Measurements from ENCODE around the gene ALDH6A1.
A peak's percentile ranks its signal among the peaks of the same experiment; 100 is the strongest.

The ALDH6A1 gene

DNA sequence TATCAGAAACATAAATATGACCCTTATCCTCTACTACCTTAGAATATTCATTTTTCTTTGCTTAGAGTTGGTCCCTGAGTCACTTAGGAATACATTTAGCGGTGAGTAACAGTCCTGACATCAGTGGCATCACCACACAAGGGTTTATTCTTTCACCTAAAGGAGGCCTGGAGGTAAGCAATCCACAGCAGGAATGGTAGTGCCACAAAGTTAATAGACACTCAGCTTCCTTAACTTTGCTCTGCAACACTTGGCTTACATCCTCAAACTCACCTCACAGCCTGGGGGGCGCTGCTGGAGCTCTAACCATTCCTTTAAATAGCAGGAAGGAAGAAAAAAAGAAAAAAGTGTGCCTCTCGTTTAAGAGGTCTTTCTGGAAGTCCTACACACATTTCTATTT, 36.0 kb downstream of the ALDH6A1 start:
- no peak for DNase-seq

DNA sequence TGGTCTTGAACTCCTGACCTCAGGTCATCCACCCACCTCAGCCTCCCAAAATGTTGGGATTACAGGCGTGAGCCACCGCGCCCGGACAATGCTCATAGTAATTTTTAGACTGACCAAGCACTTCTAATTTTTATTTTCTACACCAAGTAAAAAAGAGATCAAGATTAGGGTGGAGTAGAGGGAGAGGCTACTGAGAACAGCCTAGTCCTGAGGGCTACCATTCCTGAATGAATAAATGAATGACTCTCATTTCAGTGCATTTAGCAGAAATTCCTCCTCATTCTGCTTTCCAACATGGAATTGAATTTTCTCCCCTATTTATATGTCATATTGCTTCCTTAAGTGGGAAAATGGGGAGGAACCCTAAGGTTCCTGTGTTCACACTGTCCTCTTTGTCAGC, 38.7 kb downstream of the ALDH6A1 start:
- DNase-seq = no peak

DNA sequence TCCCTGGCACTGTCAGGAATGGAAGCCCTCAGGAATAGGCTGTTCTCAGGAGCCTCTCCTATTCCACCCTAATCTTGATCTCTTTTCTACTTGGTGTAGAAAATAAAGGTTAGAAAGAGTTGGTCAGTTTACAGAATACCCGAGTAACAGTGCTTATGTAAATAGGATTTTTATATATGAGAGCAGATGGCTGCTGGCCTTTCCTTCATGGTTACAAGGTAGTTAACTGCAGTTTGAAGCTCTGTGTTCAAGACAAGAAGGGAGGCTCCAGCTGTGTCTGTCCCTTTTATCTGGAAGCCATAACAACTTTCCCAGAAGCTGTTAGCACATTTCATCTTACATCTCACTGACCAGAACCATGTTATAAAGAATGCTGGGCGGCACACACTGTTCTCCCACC, 42.0 kb downstream of the ALDH6A1 start:
- DNase-seq = no peak

DNA sequence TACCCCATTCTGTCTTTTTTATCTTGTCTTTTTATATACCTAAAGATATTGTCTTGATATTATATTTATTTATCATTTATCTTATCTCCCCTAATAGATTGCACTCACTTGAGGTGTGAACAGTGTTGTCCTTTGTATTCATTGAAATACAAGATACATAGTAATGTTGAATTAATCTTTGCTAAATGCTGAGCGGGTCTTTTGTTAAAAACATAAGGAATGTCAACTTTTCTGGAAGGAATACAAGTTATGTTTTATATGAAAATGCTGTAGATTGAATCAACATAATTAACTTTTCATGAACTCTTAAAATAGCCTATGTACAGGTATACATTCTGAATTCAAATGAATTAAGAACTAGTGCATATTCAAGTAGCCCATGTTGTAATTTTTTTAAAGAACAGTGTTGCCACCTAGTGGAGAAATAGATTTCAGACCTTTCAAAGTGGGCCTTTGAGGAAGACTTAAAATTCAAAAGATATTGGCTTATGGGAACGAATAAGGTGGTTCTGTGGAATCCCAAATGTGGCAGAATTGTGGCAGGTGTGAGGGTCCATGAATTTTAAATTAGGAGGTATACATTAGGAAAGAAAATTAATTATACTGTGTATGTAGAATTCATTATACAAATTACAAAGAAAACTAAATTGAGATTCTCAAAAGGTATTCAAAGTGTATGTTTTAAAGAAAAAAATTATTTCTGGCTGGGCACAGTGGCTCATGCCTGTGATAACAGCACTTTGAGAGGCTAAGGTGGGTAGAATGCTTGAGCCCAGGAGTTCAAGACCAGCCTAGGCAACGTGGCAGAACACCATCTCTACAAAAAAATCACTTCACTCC, 46.0 kb downstream of the ALDH6A1 start:
- DNase-seq = peak; percentile 59 to 66

DNA sequence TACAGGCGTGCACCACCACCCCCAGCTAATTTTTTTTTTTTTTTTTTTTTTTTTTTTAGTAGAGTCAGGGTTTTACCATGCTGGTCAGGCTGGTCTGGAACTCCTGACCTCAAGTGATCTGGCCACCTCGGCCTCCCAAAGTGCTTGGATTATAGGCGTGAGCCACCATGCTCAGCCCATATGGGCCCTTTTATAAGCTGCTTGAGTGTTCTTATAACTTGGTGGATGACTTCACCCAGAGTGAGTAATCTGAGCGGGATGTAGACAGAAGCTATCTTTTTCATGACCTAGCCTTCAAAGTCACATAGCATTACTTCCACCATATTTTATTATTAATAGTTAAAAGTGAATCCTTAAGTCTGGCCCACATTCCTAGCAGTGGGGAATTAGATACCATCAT, 48.7 kb downstream of the ALDH6A1 start:
- DNase-seq = no peak

DNA sequence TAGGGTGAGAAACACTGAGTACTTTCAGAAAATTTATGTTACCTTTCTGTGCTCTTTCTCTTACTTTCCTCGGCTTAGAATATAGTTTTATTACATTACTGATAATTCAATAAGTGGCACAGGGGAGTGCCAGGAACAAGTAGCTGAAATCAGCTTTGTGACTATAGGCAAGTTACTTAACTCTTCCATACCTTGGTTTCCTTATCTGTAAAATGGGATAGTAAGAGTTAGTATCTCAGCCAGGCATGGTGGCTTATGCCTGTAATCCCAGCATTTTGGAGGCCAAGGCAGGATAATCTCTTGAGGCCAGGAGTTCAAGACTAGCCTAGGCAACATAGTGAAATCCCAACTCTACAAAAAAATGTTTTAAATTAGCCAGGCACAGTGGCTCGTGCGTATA, 49.7 kb downstream of the ALDH6A1 start:
- DNase-seq = no peak

DNA sequence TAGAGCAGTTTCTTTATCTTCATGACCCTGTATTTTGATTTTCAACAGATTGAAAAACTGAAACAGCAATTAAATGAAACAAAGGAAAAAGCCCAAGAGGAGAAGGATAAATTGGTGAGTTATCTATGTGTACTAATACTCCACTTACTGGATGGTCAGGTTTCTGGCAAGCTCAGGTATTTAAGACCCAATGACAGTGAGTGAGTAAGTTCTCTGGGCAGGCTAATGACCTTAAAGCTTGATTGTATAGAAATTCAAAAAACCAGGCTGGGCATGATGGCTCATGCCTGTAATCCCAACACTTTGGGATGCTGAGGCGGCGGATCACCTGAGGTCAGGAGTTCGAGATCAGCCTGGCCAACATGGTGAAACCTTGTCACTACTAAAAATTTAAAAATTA, 55.1 kb downstream of the ALDH6A1 start:
- no peak for DNase-seq

DNA sequence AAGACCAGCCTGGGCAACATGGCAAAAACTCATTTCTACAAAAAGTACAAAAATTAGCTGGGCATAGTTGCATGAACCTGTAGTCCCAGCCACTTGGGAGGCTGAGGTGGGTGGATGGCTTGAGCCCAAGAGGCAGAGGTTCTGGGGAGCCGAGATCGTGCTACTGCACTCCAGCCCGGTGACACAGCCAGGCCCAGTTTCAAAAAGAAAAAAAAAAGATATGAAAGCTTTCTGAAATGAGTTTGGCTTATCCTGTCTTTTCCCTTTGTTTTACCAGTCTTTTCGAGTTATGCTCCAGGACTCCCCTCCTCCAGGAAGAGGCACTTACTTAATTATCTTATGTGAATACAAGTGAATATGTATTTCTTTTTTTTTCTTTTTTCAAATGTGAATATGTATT, 61.9 kb downstream of the ALDH6A1 start:
- no peak for DNase-seq

DNA sequence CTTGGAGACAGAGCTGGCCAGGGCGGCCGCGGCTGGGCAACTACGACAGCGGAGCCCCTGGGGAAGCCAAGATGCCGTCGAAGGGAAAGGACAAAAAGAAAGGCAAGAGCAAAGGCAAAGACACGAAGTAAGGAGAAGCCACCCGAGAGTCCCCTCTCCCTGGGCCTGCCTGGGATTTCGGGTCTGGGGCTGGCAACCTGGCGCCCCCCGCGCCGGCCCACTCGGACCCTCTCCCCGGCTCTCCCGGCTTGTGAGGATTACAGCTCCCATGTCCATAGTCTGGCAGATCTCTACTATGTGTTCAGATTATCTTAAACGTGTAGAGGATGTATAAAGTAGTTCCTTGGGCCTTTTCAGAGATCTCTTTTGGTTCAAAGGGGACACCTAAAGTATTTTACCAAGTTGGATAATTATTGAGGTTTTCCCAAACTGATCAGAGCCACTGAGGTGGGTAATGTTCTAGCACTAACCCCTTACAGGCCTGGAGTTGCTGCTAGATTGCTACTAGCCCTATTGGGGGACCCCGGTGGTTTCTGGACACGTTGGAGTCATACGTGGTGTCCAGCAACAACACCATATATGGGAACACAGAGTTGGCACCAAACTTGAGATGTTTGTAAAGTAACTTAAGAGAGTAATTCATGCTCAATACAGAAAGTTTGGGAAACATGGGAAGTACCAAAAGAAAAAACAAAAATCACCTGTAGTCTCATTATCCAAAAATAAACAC, 64.7 kb downstream of the ALDH6A1 start:
- DNase-seq = no peak

DNA sequence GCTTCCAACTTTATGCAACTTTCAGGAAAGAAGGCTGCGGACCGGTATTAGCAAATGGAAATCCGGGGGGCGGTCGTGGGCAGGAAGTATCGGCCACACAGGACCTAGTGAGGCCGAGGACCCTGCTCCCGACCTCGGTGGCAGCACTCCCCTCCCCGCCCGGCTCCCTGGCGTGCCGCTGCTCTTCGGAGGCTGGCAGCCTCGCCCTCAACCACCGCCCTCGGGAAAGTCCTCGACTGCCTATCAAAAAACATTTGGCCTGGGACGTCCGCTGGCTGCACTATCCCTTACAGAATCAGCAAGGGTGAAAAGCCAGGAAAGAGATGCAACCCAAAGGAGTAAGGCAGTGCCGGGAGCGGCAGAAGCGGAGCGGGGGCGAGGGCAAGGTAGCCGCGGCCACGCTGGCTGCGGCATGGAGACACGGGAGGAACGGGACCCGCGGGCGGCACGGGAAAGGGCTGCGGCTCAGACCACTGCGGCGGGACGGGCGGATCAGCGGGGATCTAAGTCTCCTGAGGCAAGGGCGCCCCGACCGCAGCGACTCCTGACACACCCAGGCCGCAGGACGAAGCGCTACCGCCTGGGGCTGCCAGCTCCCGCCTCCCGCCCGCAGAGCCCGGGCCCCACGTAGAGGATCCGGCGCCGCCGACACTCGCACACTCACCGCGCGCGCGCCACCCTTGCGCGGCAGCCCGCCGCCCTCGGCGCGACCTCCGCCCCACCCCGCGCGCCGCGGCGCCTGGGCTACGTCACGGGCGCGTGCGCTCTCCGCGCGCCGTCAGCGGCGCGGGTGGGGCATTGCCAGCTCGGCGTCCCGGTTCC, 65.5 kb downstream of the ALDH6A1 start, which contains the start of the genes BBOF1 and ENTPD5:
Gene BBOF1, plus strand, starts transcription at position 764 of the 822 bp plus-strand sequence. CDS start 130 bp downstream, outside the sequence.
Gene ENTPD5, minus strand, starts transcription at position 703 of the 822 bp plus-strand sequence. CDS start 31,186 bp downstream, outside the sequence.
- DNase-seq = peak; percentile 82 to 90

DNA sequence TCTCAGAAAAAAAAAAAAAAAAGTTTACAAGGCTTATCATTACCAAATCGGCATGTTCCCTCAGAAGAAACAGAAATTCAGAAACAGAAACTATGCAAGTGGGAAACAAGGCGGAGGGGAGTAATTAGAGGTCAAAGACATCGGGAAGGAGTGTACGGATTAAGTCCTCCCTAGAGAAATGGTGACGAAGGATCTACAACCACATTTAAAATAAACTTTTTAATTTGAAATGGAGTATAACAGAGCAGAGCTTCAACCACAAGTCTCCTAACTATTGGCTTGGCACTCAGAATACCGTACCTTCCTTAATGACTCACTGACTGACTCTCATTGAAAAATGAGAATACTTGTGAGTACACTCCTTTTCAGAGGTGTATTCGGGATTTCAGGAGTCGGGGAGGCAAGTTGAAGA, 66.1 kb downstream of the ALDH6A1 start:
- DNase-seq = no peak

DNA sequence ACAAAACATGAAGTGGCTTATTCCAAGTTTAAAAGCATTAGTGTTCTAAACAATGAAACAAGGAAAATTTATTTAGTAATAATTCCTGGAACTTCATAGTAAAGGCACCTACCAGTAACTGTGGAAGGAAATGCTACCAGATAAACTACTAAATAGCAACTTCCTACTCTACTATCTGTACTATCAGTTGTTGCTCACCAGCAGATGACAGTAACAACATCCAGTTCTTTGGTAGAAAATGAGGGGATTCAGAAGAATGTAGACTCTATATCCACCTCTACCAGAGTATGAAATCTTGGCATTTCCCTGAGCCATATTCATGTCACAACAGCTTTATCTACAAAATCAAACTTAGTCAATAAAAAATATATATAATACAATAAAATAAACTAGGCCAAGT, 68.3 kb downstream of the ALDH6A1 start:
- DNase-seq = no peak

DNA sequence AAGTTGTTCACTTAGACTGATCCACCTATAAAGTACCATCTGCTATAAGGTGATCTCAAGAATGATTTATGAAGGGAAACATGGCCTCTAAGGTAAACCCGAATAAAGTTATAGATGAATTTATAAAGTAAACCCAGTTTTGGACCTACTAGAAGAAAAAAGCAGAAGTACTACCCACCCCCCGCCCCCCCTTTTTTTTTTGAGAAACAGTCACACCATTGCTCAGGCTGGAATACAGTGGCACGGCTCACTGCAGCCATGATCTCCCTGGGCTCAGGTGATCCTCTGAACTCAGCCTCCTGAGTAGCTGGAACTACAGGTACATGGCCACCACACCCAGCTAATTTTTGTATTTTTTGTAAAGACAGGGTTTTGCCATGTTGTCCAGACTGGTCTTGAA, 69.1 kb downstream of the ALDH6A1 start:
- DNase-seq = no peak

DNA sequence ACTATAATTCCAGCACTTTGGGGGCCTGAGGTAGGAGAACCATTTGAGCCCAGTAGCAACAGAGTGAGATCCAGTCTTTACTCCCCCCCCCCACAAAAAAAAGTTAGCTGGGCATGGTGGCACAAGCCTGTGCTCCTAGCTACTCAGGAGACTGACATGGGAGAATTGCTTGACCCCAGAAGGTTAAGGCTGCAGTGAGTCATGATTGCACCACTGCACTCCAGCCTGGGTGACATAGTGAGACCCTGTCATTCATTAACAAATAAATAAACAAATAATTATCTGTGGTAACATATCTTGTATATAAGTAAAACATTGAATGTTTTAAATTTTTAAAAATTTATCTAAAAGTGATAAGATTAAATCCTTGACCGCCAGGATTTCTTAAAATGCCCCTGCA, 70.0 kb downstream of the ALDH6A1 start:
- no peak for DNase-seq

DNA sequence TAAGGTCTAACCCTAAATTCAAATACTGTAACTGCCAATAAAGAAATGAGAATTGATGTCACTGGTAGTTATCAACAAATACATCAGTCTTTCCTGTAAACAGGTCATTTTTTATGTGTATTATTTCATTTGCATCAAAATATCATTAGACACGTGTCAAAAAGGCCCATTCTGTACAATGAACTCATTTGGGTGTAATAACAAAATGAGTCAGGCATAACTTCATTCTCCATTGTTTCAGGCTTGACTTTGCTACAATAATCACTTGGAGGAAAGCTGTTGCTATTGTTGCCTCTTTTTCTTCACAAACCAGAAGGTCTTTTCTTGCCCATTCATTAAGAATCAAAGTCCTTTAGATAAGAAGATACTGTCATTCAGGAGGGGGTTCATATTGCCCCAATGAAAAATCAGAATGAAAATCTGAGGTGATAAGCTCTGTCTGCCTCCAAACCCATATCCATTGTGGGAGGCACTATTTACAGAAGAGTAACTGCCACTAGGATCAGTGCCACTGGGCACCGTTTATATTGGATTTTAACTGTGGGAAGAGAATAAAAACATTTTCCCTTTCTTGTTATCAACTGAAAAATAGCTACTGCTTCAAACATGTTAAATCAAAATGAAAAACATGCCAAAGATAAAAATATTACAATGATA, 75.3 kb downstream of the ALDH6A1 start:
- DNase-seq = no peak
